GM21786 (cell line): Measurements from ENCODE around the gene GLYATL3.
A peak's percentile ranks its signal among the peaks of the same experiment; 100 is the strongest.

Experiments
- ATAC-seq: cut with Tn5 transposase; IDR thresholded peaks from one replicate; pipeline ENCODE4 v1.9.1; 2021; ENCODE audit not compliant: unreplicated experiment

Gene GLYATL3

GRCh38 chr6:49513153-49513989 is 13.6 kb downstream of the GLYATL3 start:
- ATAC-seq = no peak

GRCh38 chr6:49514571-49515484 is 15.1 kb downstream of the GLYATL3 start:
- ATAC-seq = no peak

GRCh38 chr6:49515485-49516146 is 15.9 kb downstream of the GLYATL3 start:
- ATAC-seq = no peak

GRCh38 chr6:49516147-49516505 is 16.4 kb downstream of the GLYATL3 start:
- ATAC-seq = no peak

GRCh38 chr6:49517919-49518318 is 18.2 kb downstream of the GLYATL3 start:
- ATAC-seq = no peak

- ATAC-seq = peak; percentile 94
Observed at GRCh38 chr6:49519660-49520059, 19.9 kb downstream of the GLYATL3 start.

- no peak for ATAC-seq
Observed at GRCh38 chr6:49522710-49523593, 23.2 kb downstream of the GLYATL3 start.

- ATAC-seq = no peak
Observed at GRCh38 chr6:49523901-49524300, 24.2 kb downstream of the GLYATL3 start.

- no peak for ATAC-seq
Observed at GRCh38 chr6:49524541-49524940, 24.8 kb downstream of the GLYATL3 start.

GRCh38 chr6:49526598-49526997 is 26.9 kb downstream of the GLYATL3 start:
- no peak for ATAC-seq

GRCh38 chr6:49527320-49527719 is 27.6 kb downstream of the GLYATL3 start:
- no peak for ATAC-seq

- ATAC-seq = no peak
Observed at GRCh38 chr6:49528571-49528970, 28.8 kb downstream of the GLYATL3 start.

GRCh38 chr6:49530141-49530776 is 30.5 kb downstream of the GLYATL3 start:
- ATAC-seq = no peak

- ATAC-seq = peak; percentile 90
Observed at GRCh38 chr6:49531774-49532569, 32.2 kb downstream of the GLYATL3 start.

GRCh38 chr6:49535795-49536194 is 36.1 kb downstream of the GLYATL3 start:
- ATAC-seq = no peak

- no peak for ATAC-seq
Observed at GRCh38 chr6:49539102-49539501, 39.4 kb downstream of the GLYATL3 start.

GRCh38 chr6:49540614-49541013 is 40.9 kb downstream of the GLYATL3 start:
- ATAC-seq = no peak

- no peak for ATAC-seq
Observed at GRCh38 chr6:49541210-49541724, 41.5 kb downstream of the GLYATL3 start.

- ATAC-seq = no peak
Observed at GRCh38 chr6:49541936-49542335, 42.2 kb downstream of the GLYATL3 start.
